MM.1S (cell line): ENCODE measurements around the gene SLC24A4.

Source experiments
- CTCF ChIP-seq: fragments of 300-600 bp; sonication (generic); IDR thresholded peaks from 2 replicates; pipeline ENCODE4 v1.5.1; 2016; ENCODE audit warnings: antibody characterized with exemption, low read length, mixed read lengths
- EZH2 ChIP-seq: fragments of 300-600 bp; sonication (generic); optimal IDR thresholded peaks from 2 replicates; pipeline ENCODE3; 2017; ENCODE audit warnings: low read depth, mild to moderate bottlenecking, antibody characterized with exemption, low read length, mixed read lengths
- EZH2phosphoT487 ChIP-seq: fragments of 300-600 bp; sonication (generic); IDR thresholded peaks from 2 replicates; pipeline ENCODE4 v1.6.1; 2018; ENCODE audit warnings: antibody characterized with exemption, low read length

GRCh38 chr14:92517761-92518160 is 194.8 kb downstream of the SLC24A4 start:
- TF ChIP-seq CTCF, result no peak
- no peak for TF ChIP-seq EZH2
- TF ChIP-seq EZH2phosphoT487, result no peak
